SH-SY5Y (cell line): ENCODE measurements around the gene SLC35F4.

Experiments used
- GATA2 ChIP-seq: IDR thresholded peaks from 2 replicates; pipeline ENCODE4 v1.6.1; 2011; ENCODE audit warnings: mild to moderate bottlenecking, low read depth, low read length
- GATA3 ChIP-seq: IDR thresholded peaks from 2 replicates; pipeline ENCODE4 v1.6.1; 2011; ENCODE audit warnings: low read depth, mild to moderate bottlenecking, low read length, moderate library complexity

GRCh38 chr14:57833323-57833722 is 32.6 kb downstream of the SLC35F4 start:
- TF ChIP-seq GATA3, result no peak
- TF ChIP-seq GATA2, result no peak
